Endothelial cell of umbilical vein (primary cell): Measurements from ENCODE around the gene NR6A1. TPM values are rescaled to one million over a fixed set of nuclear protein-coding genes. Genes with fewer than 3 reads are reported as not detected.

ENCODE experiments used
- BruUV-seq: library from RNA; stranded (reverse); fragments of 400-500 nt; replicated peaks from 2 replicates; lab custom pipeline; 2021; lab: Mats Ljungman, UMichigan
- CTCF ChIA-PET: fragments of 300-600, 350-600 bp; sonication (Branson Sonifier 250); formaldehyde crosslinking; loops from one replicate; lab custom pipeline; 2021; ENCODE audit warnings: antibody characterized with exemption, inconsistent platforms; lab: Charles Lee
- POLR2A ChIA-PET: fragments of 300-600, 350-600 bp; sonication (Branson Sonifier 250); formaldehyde crosslinking; loops from one replicate; lab custom pipeline; 2021; ENCODE audit warnings: antibody characterized with exemption, inconsistent platforms; lab: Charles Lee
- DNase-seq: peaks from one replicate; pipeline ENCODE4 v3.0.0-alpha.2; 2011; ENCODE audit warnings: low read depth, low spot score
- FAIRE-seq: peaks from 2 replicates; lab custom pipeline; 2011; peaks lifted over from hg19 to GRCh38; lab: Jason Lieb, UNC
- H2AFZ ChIP-seq: 2 replicates; pipeline ENCODE4 v1.6.0; 2012; ENCODE audit warnings: low read depth, low read length, control low read depth, inconsistent platforms
- H3K27ac ChIP-seq: 2 replicates; pipeline ENCODE4 v1.5.1; 2011; ENCODE audit warnings: low read depth, mild to moderate bottlenecking, control low read depth, low read length, moderate library complexity; ENCODE audit not compliant: insufficient read depth
- H3K27me3 ChIP-seq, 2 experiments: 2 replicates each; pipeline versions ENCODE4 v1.6.0 to v1.6.1; 2011; ENCODE audit warnings: low read length in 2 of 2, mixed read lengths in 1 of 2; ENCODE audit not compliant: control insufficient read depth in 2 of 2, insufficient read depth in 2 of 2
- H3K36me3 ChIP-seq, 2 experiments: 2 replicates in 1 of 2; 3 replicates in 1 of 2; pipeline ENCODE4 v1.5.1; 2011; ENCODE audit warnings: low read length in 2 of 2, mild to moderate bottlenecking in 1 of 2, moderate library complexity in 1 of 2; ENCODE audit not compliant: control insufficient read depth in 2 of 2, insufficient read depth in 2 of 2; ENCODE audit errors: extremely low read depth in 1 of 2
- H3K4me1 ChIP-seq: 3 replicates; pipeline ENCODE4 v1.5.1; 2011; ENCODE audit warnings: mild to moderate bottlenecking, low read length; ENCODE audit not compliant: control insufficient read depth, insufficient read depth; ENCODE audit errors: extremely low read depth
- H3K4me2 ChIP-seq: 2 replicates; pipeline ENCODE4 v1.6.1; 2011; ENCODE audit warnings: low read length, control low read depth, mixed read lengths; ENCODE audit not compliant: insufficient read depth
- H3K4me3 ChIP-seq, 3 experiments: fragments of 200-600 bp in 1 of 3; sonication (generic), shearing (Covaris generic) in 1 of 3; replicated peaks in 1 of 3; 2 replicates each; pipeline ENCODE4 v1.5.1; 2011 to 2016; ENCODE audit warnings: control low read depth in 3 of 3, low read length in 3 of 3, mild to moderate bottlenecking in 2 of 3, inconsistent platforms in 1 of 3, low read depth in 1 of 3, moderate library complexity in 1 of 3; ENCODE audit not compliant: insufficient read depth in 1 of 3
- H3K79me2 ChIP-seq: 2 replicates; pipeline ENCODE4 v1.6.0; 2012; ENCODE audit warnings: low read length, inconsistent platforms; ENCODE audit not compliant: control insufficient read depth, insufficient read depth
- H3K9ac ChIP-seq: replicated peaks from 2 replicates; pipeline ENCODE3; 2011; ENCODE audit warnings: low read length, control low read depth; ENCODE audit not compliant: insufficient read depth; ENCODE audit errors: extremely low read depth
- H3K9me1 ChIP-seq: replicated peaks from 3 replicates; pipeline ENCODE4 v1.6.0; 2011; ENCODE audit warnings: mild to moderate bottlenecking, low read length; ENCODE audit not compliant: control insufficient read depth, insufficient read depth; ENCODE audit errors: extremely low read depth
- H3K9me3 ChIP-seq: replicated peaks from 2 replicates; pipeline ENCODE4 v1.5.1; 2012; ENCODE audit warnings: low read length, inconsistent platforms; ENCODE audit not compliant: control insufficient read depth, insufficient read depth
- H4K20me1 ChIP-seq: replicated peaks from 2 replicates; pipeline ENCODE3; 2011; ENCODE audit warnings: mild to moderate bottlenecking, low read length; ENCODE audit not compliant: control insufficient read depth, insufficient read depth; ENCODE audit errors: extremely low read depth
- EZH2 ChIP-seq: IDR thresholded peaks from 2 replicates; pipeline ENCODE4 v1.6.1; 2012; ENCODE audit warnings: borderline replicate concordance, low read depth, mild to moderate bottlenecking, moderate library complexity, low read length, inconsistent platforms; ENCODE audit not compliant: severe bottlenecking
- FOS ChIP-seq: IDR thresholded peaks from 2 replicates; pipeline ENCODE4 v1.6.1; 2011; ENCODE audit warnings: mild to moderate bottlenecking, low read length, moderate library complexity, borderline replicate concordance; ENCODE audit not compliant: insufficient read depth
- GATA2 ChIP-seq: IDR thresholded peaks from 2 replicates; pipeline ENCODE4 v1.7.0; 2011; ENCODE audit warnings: low read depth, mild to moderate bottlenecking, moderate library complexity, mixed read lengths, low read length; ENCODE audit not compliant: insufficient read length, insufficient read depth
- MYC ChIP-seq: IDR thresholded peaks from one replicate; pipeline ENCODE4 v1.6.1; 2011; ENCODE audit warnings: mild to moderate bottlenecking, low read depth, low read length
- POLR2A ChIP-seq: IDR thresholded peaks from 2 replicates; pipeline ENCODE4 v1.6.1; 2012; ENCODE audit warnings: low read depth, mild to moderate bottlenecking, control low read depth, low read length
- POLR2AphosphoS5 ChIP-seq: IDR thresholded peaks from 2 replicates; pipeline ENCODE4 v1.6.1; 2012; ENCODE audit warnings: low read depth, mild to moderate bottlenecking, control low read depth, low read length, moderate library complexity; ENCODE audit not compliant: insufficient read depth
- dilution Hi-C: fragments of 300-500 bp; cut with MboI; formaldehyde crosslinking; loops from one replicate; pipeline ENCODE4 v1.15.0; 2019; ENCODE audit warnings: low sequenced_read_pairs; ENCODE audit not compliant: extremely low pct_ligation_motif_present
- intact Hi-C: fragments of 100-400 bp; cut with micrococcal nuclease; formaldehyde crosslinking; loops from one replicate; pipeline ENCODE4 v1.10.0; 2022
- polyA plus RNA-seq, 4 experiments: library from polyadenylated mRNA; depleted of rRNA in 3 of 4; stranded (reverse) in 3 of 4; unstranded in 1 of 4; fragments of >200 nt; gene quantifications; 2 replicates each; pipeline versions ENCODE4 v1.2.1 to v1.2.3, GENCODE V29; 2011 to 2012; ENCODE audit warnings: missing spikeins in 1 of 4
- total RNA-seq: library from RNA; stranded (reverse); gene quantifications from 2 replicates; pipeline ENCODE4 v1.2.3, GENCODE V29; 2021
- TF ChIP-seq, protein P1 (sequence below), 2 donors: IDR thresholded peaks; 1 replicate in 1 of 2; 2 replicates in 1 of 2; pipeline ENCODE4 v1.5.1; 2011; ENCODE audit warnings: low read length in 2 of 2, mild to moderate bottlenecking in 2 of 2, moderate library complexity in 2 of 2, control low read depth in 1 of 2, inconsistent platforms in 1 of 2, low read depth in 1 of 2; ENCODE audit not compliant: insufficient read depth in 1 of 2; ENCODE audit errors: extremely low read depth in 1 of 2
- TF ChIP-seq, protein P2 (sequence below): IDR thresholded peaks from 2 replicates; pipeline ENCODE4 v1.6.1; 2011; ENCODE audit not compliant: insufficient read depth, insufficient read length

The NR6A1 gene
- total and polyA plus RNA-seq, 2 donors (not counting 3 experiments of a cell fraction or from before 2014, with no cell fraction given): 0.17 to 1.2 TPM

DNA sequence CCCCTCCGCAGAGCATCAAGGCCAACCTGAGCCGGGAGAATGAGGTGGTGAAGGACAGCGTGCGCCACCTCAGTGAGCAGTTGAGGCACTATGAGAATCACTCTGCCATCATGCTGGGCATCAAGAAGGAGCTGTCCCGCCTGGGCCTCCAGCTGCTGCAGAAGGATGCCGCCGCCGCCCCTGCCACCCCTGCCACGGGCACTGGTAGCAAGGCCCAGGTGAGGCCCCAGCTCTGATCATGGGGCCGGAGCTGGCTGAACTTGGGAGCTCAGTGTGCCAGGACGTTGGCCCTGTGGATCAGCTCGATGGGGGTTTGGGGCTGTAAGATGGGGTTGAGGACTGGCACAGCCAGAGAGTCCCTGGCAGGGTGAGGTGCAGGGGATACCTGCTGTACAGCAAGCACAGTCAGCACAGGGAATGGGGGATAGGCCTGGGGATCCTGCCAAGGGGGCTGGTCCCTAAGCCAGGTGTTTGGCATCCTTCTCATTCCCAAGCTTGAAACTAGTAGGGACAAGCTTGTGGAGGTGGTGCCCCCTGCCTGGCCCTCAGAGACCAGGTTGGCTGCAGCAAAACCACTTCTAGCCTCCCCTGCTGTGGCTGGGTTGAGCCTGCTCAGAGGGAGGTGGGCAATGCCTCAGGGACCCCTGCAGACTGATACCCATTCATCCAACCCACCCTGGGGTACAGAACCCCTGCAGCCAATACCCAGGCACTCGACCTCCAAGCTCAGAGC, 28.3 kb upstream of the NR6A1 start:
- intact Hi-C loops (no loop called here), dilution Hi-C loops (no loop called here)
- H3K4me3 ChIP-seq: no peak overlapping the region
- H3K9me1 ChIP-seq: no peaks in the 10 kb centered on the region
- FAIRE-seq (no peak), DNase-seq (no peak)
- ChIA-PET POLR2A (no interaction called here), CTCF (interaction anchor here (1.3 to 3.8 kb wide), 4 partner anchors 20 to 53 kb away, joined by 4 to 18 read pairs (median 10); partner anchors contain the start of genes OLFML2A and WDR38)
- no peak overlapping the region for H3K27ac ChIP-seq
- H3K27me3 ChIP-seq: peaks cover 10 to 12% of the 10 kb centered on the region in 2 experiments
- no peaks in the 10 kb centered on the region for H3K9me3 ChIP-seq
- H3K9ac ChIP-seq: no peak overlapping the region
- peaks cover 19% of the 10 kb centered on the region for H3K4me1 ChIP-seq
- H3K79me2 ChIP-seq: no peaks in the 10 kb centered on the region
- no peaks in the 10 kb centered on the region for H3K36me3 ChIP-seq
- BruUV-seq: no TSS peak
- H3K4me2 ChIP-seq: no peak overlapping the region
- no peak overlapping the region for H2AFZ ChIP-seq
- TF ChIP-seq POLR2A (no peak), FOS (no peak), MYC (no peak), GATA2 (no peak), POLR2AphosphoS5 (no peak), EZH2 (no peak)
- TF ChIP-seq, protein P1, sequence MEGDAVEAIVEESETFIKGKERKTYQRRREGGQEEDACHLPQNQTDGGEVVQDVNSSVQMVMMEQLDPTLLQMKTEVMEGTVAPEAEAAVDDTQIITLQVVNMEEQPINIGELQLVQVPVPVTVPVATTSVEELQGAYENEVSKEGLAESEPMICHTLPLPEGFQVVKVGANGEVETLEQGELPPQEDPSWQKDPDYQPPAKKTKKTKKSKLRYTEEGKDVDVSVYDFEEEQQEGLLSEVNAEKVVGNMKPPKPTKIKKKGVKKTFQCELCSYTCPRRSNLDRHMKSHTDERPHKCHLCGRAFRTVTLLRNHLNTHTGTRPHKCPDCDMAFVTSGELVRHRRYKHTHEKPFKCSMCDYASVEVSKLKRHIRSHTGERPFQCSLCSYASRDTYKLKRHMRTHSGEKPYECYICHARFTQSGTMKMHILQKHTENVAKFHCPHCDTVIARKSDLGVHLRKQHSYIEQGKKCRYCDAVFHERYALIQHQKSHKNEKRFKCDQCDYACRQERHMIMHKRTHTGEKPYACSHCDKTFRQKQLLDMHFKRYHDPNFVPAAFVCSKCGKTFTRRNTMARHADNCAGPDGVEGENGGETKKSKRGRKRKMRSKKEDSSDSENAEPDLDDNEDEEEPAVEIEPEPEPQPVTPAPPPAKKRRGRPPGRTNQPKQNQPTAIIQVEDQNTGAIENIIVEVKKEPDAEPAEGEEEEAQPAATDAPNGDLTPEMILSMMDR (IDR thresholded peaks at IDR 0.05; ENCODE audit: extremely low read depth in 1 of 2, insufficient read depth in 1 of 2, low read depth in 1 of 2, low read length in 2 of 2): no peak
- TF ChIP-seq, protein P2, sequence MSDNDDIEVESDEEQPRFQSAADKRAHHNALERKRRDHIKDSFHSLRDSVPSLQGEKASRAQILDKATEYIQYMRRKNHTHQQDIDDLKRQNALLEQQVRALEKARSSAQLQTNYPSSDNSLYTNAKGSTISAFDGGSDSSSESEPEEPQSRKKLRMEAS: no peak
- no peaks in the 10 kb centered on the region for H4K20me1 ChIP-seq
